ENCODE data around the gene OGFR. TPM values are rescaled to one million over a fixed set of nuclear protein-coding genes. Genes with fewer than 3 reads are reported as not detected.

Gene OGFR
- total and polyA plus RNA-seq, 7 donors, result 11.6 to 21.6 (median 19.2) TPM

GRCh38 chr20:62782149-62782892 is 22.3 kb upstream of the OGFR start:
- Histone ChIP-seq H3K27ac (no peak overlapping the region), H3K36me3 (ENCODE audit: insufficient read depth in 1 of 2, low read depth in 1 of 2) (no peaks in the 10 kb centered on the region), H3K4me3 (no peak overlapping the region), H3K4me1 (peaks cover 5% of the 10 kb centered on the region), H3K27me3 (ENCODE audit: insufficient read depth in 3 of 3, low read length in 2 of 3) (peaks cover 0 to 12% (median 3%) of the 10 kb centered on the region in 3 donors), H3K9me3 (no peaks in the 10 kb centered on the region)
- WGBS, 3 donors, result 71 to 78% (median 75%) methylated on average over 18 of the region's 18 CpGs
- intact Hi-C loops (cut with DNase I), result no loop called here
- no peak for DNase-seq
- no peak for TF ChIP-seq CTCF (IDR thresholded peaks at IDR 0.05)
- ATAC-seq, result no peak

- no peaks in the 10 kb centered on the region for H3K9me3 ChIP-seq
- no peak overlapping the region for H3K27ac ChIP-seq
- peaks cover 0 to 12% (median 3%) of the 10 kb centered on the region in 3 donors for H3K27me3 ChIP-seq (ENCODE audit: insufficient read depth in 3 of 3, low read length in 2 of 3)
- no peak for ATAC-seq
- peaks cover 5% of the 10 kb centered on the region for H3K4me1 ChIP-seq
- H3K4me3 ChIP-seq, result no peak overlapping the region
- intact Hi-C loops (cut with DNase I), result no loop called here
- 53 to 58% (median 56%) methylated on average over 9 of the region's 9 CpGs for WGBS, 3 donors
- no peak for TF ChIP-seq CTCF (IDR thresholded peaks at IDR 0.05)
- H3K36me3 ChIP-seq (ENCODE audit: insufficient read depth in 1 of 2, low read depth in 1 of 2), result no peaks in the 10 kb centered on the region
- no peak for DNase-seq
Measured at GRCh38 chr20:62782893-62783278, 21.7 kb upstream of the OGFR start.

DNA sequence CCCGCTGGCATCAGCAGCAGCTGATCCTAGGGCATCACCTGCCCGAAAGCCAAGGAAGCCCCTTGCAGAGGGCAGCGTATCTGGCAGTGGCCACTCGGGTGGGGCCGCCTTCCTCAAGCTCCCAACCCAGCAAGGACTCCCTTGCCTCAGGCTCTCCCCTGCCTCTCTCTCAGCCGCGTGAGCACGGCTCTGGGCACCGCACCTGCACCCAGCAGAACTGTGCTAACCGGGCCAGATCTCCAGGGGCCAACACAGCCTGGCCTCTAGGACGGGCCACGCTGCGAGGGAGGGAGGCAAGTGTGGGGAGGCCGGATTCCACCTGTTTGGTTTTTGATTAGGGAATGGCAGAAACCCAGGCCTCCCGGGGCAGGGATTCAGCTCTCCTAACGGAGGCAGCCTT is 20.1 kb upstream of the OGFR start:
- Histone ChIP-seq H3K4me1 (peaks cover 5% of the 10 kb centered on the region), H3K9me3 (no peaks in the 10 kb centered on the region), H3K27me3 (ENCODE audit: insufficient read depth in 3 of 3, low read length in 2 of 3) (peaks cover 0 to 12% (median 2%) of the 10 kb centered on the region in 3 donors), H3K36me3 (ENCODE audit: insufficient read depth in 1 of 2, low read depth in 1 of 2) (no peaks in the 10 kb centered on the region), H3K4me3 (no peak overlapping the region), H3K27ac (no peak overlapping the region)
- ATAC-seq (no peak), DNase-seq (no peak)
- WGBS, 3 donors, result 52 to 61% (median 57%) methylated on average over 15 to 16 of the region's 16 CpGs
- intact Hi-C loops (cut with DNase I), result no loop called here
- no peak for TF ChIP-seq CTCF (IDR thresholded peaks at IDR 0.05)

DNA sequence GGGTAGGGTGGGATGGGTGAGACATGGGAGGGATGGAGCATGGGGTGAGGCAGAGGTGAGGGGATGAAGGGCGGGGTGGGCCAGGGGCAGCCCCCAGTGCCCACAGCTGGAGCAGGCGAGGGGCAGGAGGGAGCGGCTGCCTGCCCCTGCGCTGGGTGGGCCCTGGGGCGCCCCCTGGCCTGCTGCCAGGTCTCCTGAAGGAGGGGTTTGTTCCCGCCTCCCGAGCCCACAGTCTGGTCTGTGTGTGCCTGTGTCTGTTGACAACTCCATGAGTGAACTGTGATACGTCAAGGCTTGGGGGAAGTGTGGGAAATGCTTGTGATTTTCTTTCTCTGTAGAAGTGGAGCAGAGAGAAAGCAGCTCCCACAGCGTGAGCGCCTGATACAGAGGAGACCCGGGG is 19.2 kb upstream of the OGFR start:
- intact Hi-C loops (cut with DNase I), result no loop called here
- 72 to 78% (median 74%) methylated on average over 10 to 11 of the region's 11 CpGs for whole genome bisulfite sequencing, 3 donors
- Histone ChIP-seq H3K27ac (no peak overlapping the region), H3K36me3 (ENCODE audit: insufficient read depth in 1 of 2, low read depth in 1 of 2) (no peaks in the 10 kb centered on the region), H3K4me3 (no peak overlapping the region), H3K4me1 (peaks cover 5% of the 10 kb centered on the region), H3K27me3 (ENCODE audit: insufficient read depth in 3 of 3, low read length in 2 of 3) (peaks cover 0 to 10% (median 0%) of the 10 kb centered on the region in 3 donors), H3K9me3 (no peaks in the 10 kb centered on the region)
- DNase-seq (no peak), ATAC-seq (no peak)
- TF ChIP-seq CTCF (IDR thresholded peaks at IDR 0.05), result no peak

DNA sequence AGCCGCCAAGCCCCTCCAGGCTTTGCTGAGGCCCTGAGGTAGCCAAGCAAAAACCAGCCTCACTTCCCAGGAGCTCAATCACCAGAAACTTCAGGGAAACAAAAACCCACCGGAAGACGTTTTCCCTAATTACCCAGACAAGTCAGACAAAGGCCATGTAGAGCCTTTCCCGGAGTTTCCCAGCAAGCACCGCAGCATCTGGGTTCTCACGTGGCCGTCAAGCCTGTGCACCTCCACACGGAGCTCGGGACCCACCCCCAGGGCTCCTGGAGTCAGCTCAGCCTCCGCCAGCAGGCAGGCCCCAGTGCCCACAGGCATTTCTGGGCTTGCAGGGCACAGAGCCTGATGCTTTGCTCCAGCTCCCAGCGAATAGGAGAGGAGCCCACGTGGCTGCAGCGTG is 18.5 kb upstream of the OGFR start:
- no peak for DNase-seq

More for the DNA sequence above, 18.5 kb upstream of the OGFR start:
- Histone ChIP-seq H3K36me3 (ENCODE audit: insufficient read depth in 1 of 2, low read depth in 1 of 2) (no peaks in the 10 kb centered on the region), H3K9me3 (no peaks in the 10 kb centered on the region), H3K4me1 (peaks cover 5% of the 10 kb centered on the region), H3K27ac (no peak overlapping the region), H3K27me3 (ENCODE audit: insufficient read depth in 3 of 3, low read length in 2 of 3) (peaks cover 0 to 11% (median 0%) of the 10 kb centered on the region in 3 donors), H3K4me3 (no peak overlapping the region)
- WGBS, 3 donors, result 84 to 89% (median 87%) methylated on average over 13 of the region's 13 CpGs
- no peak for TF ChIP-seq CTCF (IDR thresholded peaks at IDR 0.05)
- no peak for ATAC-seq
- intact Hi-C loops (cut with DNase I), result no loop called here
